ENCODE data around the gene MRPS10.

DNA sequence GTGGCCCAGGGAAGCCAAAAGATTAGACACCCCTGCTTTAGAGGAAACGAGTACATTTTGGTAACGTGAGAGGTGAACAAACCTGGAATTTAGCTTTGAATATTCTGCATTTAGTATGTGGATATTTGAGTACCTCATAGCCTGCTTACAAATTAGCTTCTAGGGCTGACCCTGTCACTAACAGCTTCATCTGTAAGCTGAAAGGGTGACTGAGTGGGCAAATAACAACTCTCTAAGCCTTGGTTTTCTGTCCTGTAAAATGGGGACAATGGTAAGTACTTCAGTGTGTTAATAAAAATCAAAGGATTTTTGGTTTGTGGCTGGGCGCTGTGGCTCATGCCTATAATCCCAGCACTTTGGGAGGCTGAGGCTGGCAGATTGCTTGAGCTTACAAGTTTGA is 14.5 kb downstream of the MRPS10 start:
- TF ChIP-seq CTCF (IDR thresholded peaks at IDR 0.05; ENCODE audit: extremely low read depth in 1 of 2, insufficient read depth in 1 of 2, low read depth in 1 of 2, low read length in 2 of 2) (no peak), MAX (IDR thresholded peaks at IDR 0.05; ENCODE audit: insufficient read depth, insufficient read length) (no peak), EZH2 (IDR thresholded peaks at IDR 0.05; ENCODE audit: borderline replicate concordance, low read depth, low read length, severe bottlenecking) (no peak), POLR2AphosphoS5 (IDR thresholded peaks at IDR 0.05; ENCODE audit: insufficient read depth, low read depth, low read length) (no peak)
